HCT116 (cell line): ENCODE measurements around the gene TMPRSS9. TPM values are rescaled to one million over a fixed set of nuclear protein-coding genes. Genes with fewer than 3 reads are reported as not detected.
"Not testable (repeated sequence)": the region's sequence is repeated elsewhere in the genome, so short reads cannot be mapped to it uniquely, and the experiment has no call there.

Source experiments
- ATAC-seq: fragments of 200-7000 bp; cut with Tn5 transposase; 2 replicates; pipeline ENCODE4 v1.9.1; 2020; ENCODE audit warnings: mild to moderate bottlenecking, moderate library complexity
- BruUV-seq: library from RNA; stranded (reverse); fragments of 400-500 nt; replicated peaks from 2 replicates; lab custom pipeline; 2021; lab: Mats Ljungman, UMichigan
- CTCF ChIA-PET: fragments of 300-600 bp; sonication (Branson Sonifier 250); formaldehyde crosslinking; loops from one replicate; lab custom pipeline; 2021; ENCODE audit warnings: antibody characterized with exemption; lab: Charles Lee
- POLR2A ChIA-PET: fragments of 300-600, 350-600 bp; sonication (Branson Sonifier 250); formaldehyde crosslinking; loops from one replicate; lab custom pipeline; 2021; ENCODE audit warnings: antibody characterized with exemption; lab: Charles Lee
- RAD21 ChIA-PET, 2 experiments: fragments of 300-600 bp; sonication (Branson Sonifier 250); formaldehyde crosslinking; loops; one replicate each; lab custom pipeline; 2023; ENCODE audit warnings: low total read pairs in 2 of 2; ENCODE audit not compliant: uncharacterized antibody in 2 of 2, unreplicated experiment in 2 of 2, low non-redundant PET in 1 of 2; lab: Charles Lee
- DNase-seq: peaks from one replicate; pipeline ENCODE4 v3.0.0-alpha.2; 2010; ENCODE audit warnings: low read depth, low spot score
- H2AFZ ChIP-seq: fragments of 200-600 bp; shearing (Covaris generic), sonication (generic); 2 replicates; pipeline ENCODE4 v1.6.1; 2017; ENCODE audit warnings: low read depth, mixed run types, mixed read lengths, antibody characterized with exemption, low read length; ENCODE audit not compliant: poor library complexity, severe bottlenecking
- H3K27ac ChIP-seq: 2 replicates; pipeline ENCODE4 v1.5.1; 2012; ENCODE audit warnings: low read depth, low read length
- H3K27me3 ChIP-seq: fragments of 200-600 bp; sonication (generic); 2 replicates; pipeline ENCODE4 v1.6.1; 2016; ENCODE audit warnings: mixed run types, low read length, mixed read lengths; ENCODE audit not compliant: insufficient read depth
- H3K36me3 ChIP-seq, 2 experiments: fragments of 200-500 bp in 1 of 2; fragments of 200-600 bp in 1 of 2; sonication (Bioruptor generic) in 1 of 2; sonication (generic) in 1 of 2; 2 replicates each; pipeline versions ENCODE4 v1.5.1 to v1.6.1; 2014 to 2016; ENCODE audit warnings: low read length in 2 of 2, inconsistent platforms in 1 of 2, mixed read lengths in 1 of 2, mixed run types in 1 of 2; ENCODE audit not compliant: insufficient read depth in 2 of 2, control insufficient read depth in 1 of 2
- H3K4me1 ChIP-seq, 2 experiments: fragments of 200-600 bp in 1 of 2; sonication (generic) in 1 of 2; 2 replicates each; pipeline versions ENCODE4 v1.5.1 to v1.6.1; 2012 to 2017; ENCODE audit warnings: low read length in 2 of 2, inconsistent platforms in 1 of 2, mild to moderate bottlenecking in 1 of 2, mixed read lengths in 1 of 2, mixed run types in 1 of 2, moderate library complexity in 1 of 2; ENCODE audit not compliant: insufficient read depth in 2 of 2, control insufficient read depth in 1 of 2
- H3K4me2 ChIP-seq: fragments of 200-600 bp; sonication (generic); 2 replicates; pipeline ENCODE4 v1.6.1; 2017; ENCODE audit warnings: mixed run types, low read length, mixed read lengths
- H3K4me3 ChIP-seq, 2 experiments: fragments of 200-600 bp in 1 of 2; sonication (generic) in 1 of 2; replicated peaks in 1 of 2; 2 replicates each; pipeline ENCODE4 v1.5.1; 2011 to 2016; ENCODE audit warnings: low read length in 2 of 2, control low read depth in 1 of 2, low read depth in 1 of 2, mild to moderate bottlenecking in 1 of 2, mixed read lengths in 1 of 2, mixed run types in 1 of 2
- H3K79me2 ChIP-seq: fragments of 200-600 bp; sonication (generic); 2 replicates; pipeline ENCODE4 v1.6.1; 2017; ENCODE audit warnings: mild to moderate bottlenecking, mixed run types, low read length, moderate library complexity, mixed read lengths; ENCODE audit not compliant: insufficient read depth
- H3K9ac ChIP-seq: fragments of 200-600 bp; sonication (generic); 2 replicates; pipeline ENCODE4 v1.6.1; 2016; ENCODE audit warnings: low read length, mixed read lengths
- H3K9me2 ChIP-seq: fragments of 200-600 bp; sonication (generic), shearing (Covaris generic); 2 replicates; pipeline ENCODE4 v1.6.1; 2017; ENCODE audit warnings: mixed run types, mild to moderate bottlenecking, moderate library complexity; ENCODE audit not compliant: insufficient read depth
- H3K9me3 ChIP-seq, 2 experiments: fragments of 200-500 bp in 1 of 2; fragments of 200-600 bp in 1 of 2; sonication (Bioruptor generic) in 1 of 2; sonication (generic) in 1 of 2; 2 replicates each; pipeline ENCODE4 v1.6.1; 2014 to 2017; ENCODE audit warnings: low read length in 2 of 2, mixed read lengths in 2 of 2, inconsistent platforms in 1 of 2, low read depth in 1 of 2, mild to moderate bottlenecking in 1 of 2, mixed run types in 1 of 2, moderate library complexity in 1 of 2; ENCODE audit not compliant: control insufficient read depth in 1 of 2, insufficient read depth in 1 of 2
- H4K20me1 ChIP-seq: fragments of 200-600 bp; sonication (generic), shearing (Covaris generic); 2 replicates; pipeline ENCODE4 v1.6.1; 2017; ENCODE audit warnings: mixed run types, mild to moderate bottlenecking, moderate library complexity; ENCODE audit not compliant: insufficient read depth
- ELF1 ChIP-seq: IDR thresholded peaks from 2 replicates; pipeline ENCODE4 v1.6.1; 2012; ENCODE audit warnings: low read depth, borderline replicate concordance
- EZH2 ChIP-seq: fragments of 200-600 bp; sonication (generic); IDR thresholded peaks from 2 replicates; pipeline ENCODE4 v1.6.1; 2017; ENCODE audit warnings: antibody characterized with exemption, mixed run types
- EZH2phosphoT487 ChIP-seq: fragments of 200-600 bp; IDR thresholded peaks from 2 replicates; pipeline ENCODE4 v1.6.1; 2018; ENCODE audit warnings: antibody characterized with exemption, borderline replicate concordance
- JUND ChIP-seq: IDR thresholded peaks from 2 replicates; pipeline ENCODE4 v1.6.1; 2012
- POLR2AphosphoS5 ChIP-seq: IDR thresholded peaks from 2 replicates; pipeline ENCODE4 v1.6.1; 2011; ENCODE audit warnings: mild to moderate bottlenecking, low read depth, low read length, moderate library complexity
- RAD21 ChIP-seq: IDR thresholded peaks from 2 replicates; pipeline ENCODE4 v1.6.1; 2012; ENCODE audit warnings: low read depth, mild to moderate bottlenecking
- SIN3A ChIP-seq: IDR thresholded peaks from 2 replicates; pipeline ENCODE4 v1.6.1; 2012; ENCODE audit warnings: low read depth
- SP1 ChIP-seq: IDR thresholded peaks from 2 replicates; pipeline ENCODE4 v1.6.1; 2012; ENCODE audit warnings: low read depth
- SRF ChIP-seq: IDR thresholded peaks from 2 replicates; pipeline ENCODE4 v1.6.1; 2012; ENCODE audit warnings: low read depth
- ZBTB33 ChIP-seq: IDR thresholded peaks from 2 replicates; pipeline ENCODE4 v1.6.1; 2011; ENCODE audit warnings: mild to moderate bottlenecking, low read length, moderate library complexity; ENCODE audit not compliant: insufficient replicate concordance; ENCODE audit errors: extremely low read depth
- ZFX ChIP-seq: fragments of 450-650 bp; IDR thresholded peaks from 2 replicates; pipeline ENCODE4 v1.6.1; 2017
- ZNF274 ChIP-seq: fragments of 200-500 bp; sonication (Bioruptor generic); IDR thresholded peaks from 2 replicates; pipeline ENCODE4 v1.6.1; 2014; ENCODE audit warnings: mild to moderate bottlenecking, low read depth, low read length, inconsistent platforms
- intact Hi-C: fragments of 100-400 bp; cut with micrococcal nuclease; formaldehyde crosslinking; loops from 2 replicates; pipeline ENCODE4 v1.10.0; 2022
- total RNA-seq: library from RNA; stranded (reverse); gene quantifications from one replicate; pipeline ENCODE4 v1.2.1, GENCODE V29; 2021; ENCODE audit not compliant: unreplicated experiment
- TF ChIP-seq, protein P1 (sequence below): IDR thresholded peaks from 2 replicates; pipeline ENCODE4 v1.6.1; 2012; ENCODE audit warnings: low read depth

TMPRSS9 gene
- total RNA-seq, 1 experiment from 2014 or later, result not detected

DNA sequence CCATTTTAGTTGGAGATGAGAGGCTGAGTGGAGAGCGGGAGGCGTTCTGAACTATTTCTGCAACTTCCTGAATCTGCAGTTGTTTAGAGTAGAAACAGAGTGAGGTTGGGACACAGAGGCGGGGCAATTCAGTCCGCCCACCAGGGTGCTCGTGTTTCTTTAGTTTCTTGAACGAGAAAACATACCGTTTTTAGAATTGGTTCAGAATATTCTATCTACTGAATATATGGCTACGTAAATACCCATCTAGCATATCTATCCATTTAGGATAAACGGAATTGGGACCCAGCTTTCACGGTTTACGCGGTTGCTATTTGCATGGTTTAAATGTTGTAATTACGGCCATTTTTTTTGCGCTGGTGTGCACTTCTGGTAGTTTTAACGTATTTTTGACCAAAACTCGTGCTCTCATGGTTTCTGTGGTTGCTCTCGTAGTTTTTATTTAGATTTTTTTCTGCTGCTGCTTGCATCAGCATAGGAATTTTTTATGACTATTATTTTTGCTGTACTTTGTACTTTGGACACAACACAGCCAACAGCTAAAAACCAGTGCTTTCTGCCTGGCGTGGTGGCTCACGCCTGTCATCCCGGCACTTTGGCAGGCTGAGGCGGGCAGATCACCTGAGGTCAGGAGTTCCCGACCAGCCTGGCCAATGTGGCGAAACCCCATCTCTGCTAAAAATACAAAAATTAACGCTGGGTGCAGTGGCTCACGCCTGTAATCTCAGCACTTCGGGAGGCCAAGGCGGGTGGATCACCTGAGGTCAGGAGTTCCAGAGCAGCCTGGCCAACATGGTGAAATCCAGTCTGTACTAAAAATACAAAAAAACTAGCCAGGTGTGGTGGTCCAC lies 34.6 kb downstream of the TMPRSS9 start:
- ChIA-PET RAD21 (no interaction called here), CTCF (no interaction called here), POLR2A (no interaction called here)
- no peaks in the 10 kb centered on the region for H3K27me3 ChIP-seq
- H3K9me2 ChIP-seq, result no peaks in the 10 kb centered on the region
- H3K9me3 ChIP-seq, result peaks cover 0 to 7% of the 10 kb centered on the region in 2 experiments; a peak in 1 of 4 replicates
- H4K20me1 ChIP-seq, result no peaks in the 10 kb centered on the region
- no peak for DNase-seq
- H3K4me2 ChIP-seq, result no peak overlapping the region
- no peaks in the 10 kb centered on the region for H3K79me2 ChIP-seq
- H3K27ac ChIP-seq, result no peak overlapping the region
- peaks cover 0 to 8% of the 10 kb centered on the region in 2 experiments; a peak in 1 of 4 replicates for H3K4me1 ChIP-seq
- no peak overlapping the region for H2AFZ ChIP-seq
- no peak for ATAC-seq
- intact Hi-C loops, result loop anchor here (5.0 kb wide), 1 partner anchor 67 kb away; the partner anchor contains the start of genes LSM7 and SPPL2B
- no TSS peak for BruUV-seq
- H3K4me3 ChIP-seq, result no peak overlapping the region
- H3K9ac ChIP-seq, result no peak overlapping the region
- TF ChIP-seq SRF (no peak), EZH2phosphoT487 (no peak), ZNF274 (no peak), ZBTB33 (no peak), JUND (no peak), SIN3A (no peak), POLR2AphosphoS5 (no peak), ELF1 (no peak), RAD21 (no peak), EZH2 (no peak), SP1 (no peak), ZFX (no peak)
- TF ChIP-seq, protein P1, sequence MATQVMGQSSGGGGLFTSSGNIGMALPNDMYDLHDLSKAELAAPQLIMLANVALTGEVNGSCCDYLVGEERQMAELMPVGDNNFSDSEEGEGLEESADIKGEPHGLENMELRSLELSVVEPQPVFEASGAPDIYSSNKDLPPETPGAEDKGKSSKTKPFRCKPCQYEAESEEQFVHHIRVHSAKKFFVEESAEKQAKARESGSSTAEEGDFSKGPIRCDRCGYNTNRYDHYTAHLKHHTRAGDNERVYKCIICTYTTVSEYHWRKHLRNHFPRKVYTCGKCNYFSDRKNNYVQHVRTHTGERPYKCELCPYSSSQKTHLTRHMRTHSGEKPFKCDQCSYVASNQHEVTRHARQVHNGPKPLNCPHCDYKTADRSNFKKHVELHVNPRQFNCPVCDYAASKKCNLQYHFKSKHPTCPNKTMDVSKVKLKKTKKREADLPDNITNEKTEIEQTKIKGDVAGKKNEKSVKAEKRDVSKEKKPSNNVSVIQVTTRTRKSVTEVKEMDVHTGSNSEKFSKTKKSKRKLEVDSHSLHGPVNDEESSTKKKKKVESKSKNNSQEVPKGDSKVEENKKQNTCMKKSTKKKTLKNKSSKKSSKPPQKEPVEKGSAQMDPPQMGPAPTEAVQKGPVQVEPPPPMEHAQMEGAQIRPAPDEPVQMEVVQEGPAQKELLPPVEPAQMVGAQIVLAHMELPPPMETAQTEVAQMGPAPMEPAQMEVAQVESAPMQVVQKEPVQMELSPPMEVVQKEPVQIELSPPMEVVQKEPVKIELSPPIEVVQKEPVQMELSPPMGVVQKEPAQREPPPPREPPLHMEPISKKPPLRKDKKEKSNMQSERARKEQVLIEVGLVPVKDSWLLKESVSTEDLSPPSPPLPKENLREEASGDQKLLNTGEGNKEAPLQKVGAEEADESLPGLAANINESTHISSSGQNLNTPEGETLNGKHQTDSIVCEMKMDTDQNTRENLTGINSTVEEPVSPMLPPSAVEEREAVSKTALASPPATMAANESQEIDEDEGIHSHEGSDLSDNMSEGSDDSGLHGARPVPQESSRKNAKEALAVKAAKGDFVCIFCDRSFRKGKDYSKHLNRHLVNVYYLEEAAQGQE, result no peak
- TF ChIP-seq, all 23 proteins: peak for 0
- no peaks in the 10 kb centered on the region for H3K36me3 ChIP-seq

GRCh38 chr19:2395293-2395829 lies 35.3 kb downstream of the TMPRSS9 start:
- CTCF ChIA-PET, BruUV-seq, DNase-seq, H3K4me1 ChIP-seq, RAD21 ChIA-PET, H3K27ac ChIP-seq, H3K9me2 ChIP-seq, intact Hi-C loops, H3K9me3 ChIP-seq, POLR2A ChIA-PET, ATAC-seq, H3K36me3 ChIP-seq, H3K4me3 ChIP-seq, H4K20me1 ChIP-seq, H3K79me2 ChIP-seq, H2AFZ ChIP-seq, H3K27me3 ChIP-seq, H3K9ac ChIP-seq, H3K4me2 ChIP-seq: not testable (repeated sequence)
